Choroid plexus epithelial cell (primary cell): ENCODE measurements around the gene LMBR1L.
A peak's percentile ranks its signal among the peaks of the same experiment; 100 is the strongest.

Experiments used
- DNase-seq: peaks from one replicate; pipeline ENCODE4 v3.0.0-alpha.2; 2010; ENCODE audit warnings: low read depth
- H3K4me3 ChIP-seq: 2 replicates; pipeline ENCODE4 v1.5.1; 2011; ENCODE audit warnings: low read depth, mild to moderate bottlenecking, control low read depth, low read length, moderate library complexity
- TF ChIP-seq, protein P1 (sequence below): conservative IDR thresholded peaks from 2 replicates; pipeline ENCODE4 v1.5.1; 2011; ENCODE audit warnings: low read depth, mild to moderate bottlenecking, control low read depth, inconsistent platforms, low read length, moderate library complexity

Gene LMBR1L

DNA sequence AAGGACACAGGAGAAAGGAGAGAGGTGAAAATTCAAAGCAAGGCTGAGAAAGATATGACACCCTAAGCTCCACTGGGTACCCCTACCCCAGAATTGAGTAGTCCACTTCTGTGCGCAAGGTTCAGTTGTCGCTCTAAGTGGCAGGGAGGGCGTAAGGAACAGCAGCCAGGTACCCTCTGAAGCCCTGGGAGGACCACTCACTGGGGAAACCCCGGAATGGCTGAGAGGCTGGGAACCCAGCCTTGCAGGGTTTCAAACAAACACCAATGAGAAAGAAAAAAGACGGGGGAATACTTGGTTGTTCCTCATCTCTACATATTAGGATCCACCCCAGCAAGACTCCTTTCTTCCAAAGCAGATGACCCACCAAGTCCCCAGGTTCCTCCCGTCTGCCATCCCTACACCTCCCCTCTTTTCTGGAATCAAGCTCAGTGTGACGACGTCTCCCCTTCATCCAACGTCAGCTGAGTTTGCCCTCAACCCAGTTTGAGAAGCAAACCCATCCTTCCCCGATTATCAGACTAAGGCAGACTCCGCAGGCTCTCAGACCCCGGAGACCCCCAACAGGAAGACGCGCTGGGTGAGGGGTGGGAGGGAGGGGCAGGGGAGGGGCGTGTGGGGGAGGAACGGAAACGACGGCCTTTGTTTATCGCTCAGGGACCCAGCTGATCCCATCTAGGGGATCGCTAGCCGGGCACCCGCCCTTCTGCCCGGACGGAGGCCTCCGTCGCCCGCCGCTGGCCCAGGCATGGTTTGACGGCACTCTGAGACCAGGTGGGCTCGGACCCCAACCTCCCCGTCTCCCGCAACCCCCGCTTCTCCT, 795 bp downstream of the LMBR1L start:
- no peak for DNase-seq
- H3K4me3 ChIP-seq: peak overlapping the region; percentile 88
- TF ChIP-seq, protein P1, sequence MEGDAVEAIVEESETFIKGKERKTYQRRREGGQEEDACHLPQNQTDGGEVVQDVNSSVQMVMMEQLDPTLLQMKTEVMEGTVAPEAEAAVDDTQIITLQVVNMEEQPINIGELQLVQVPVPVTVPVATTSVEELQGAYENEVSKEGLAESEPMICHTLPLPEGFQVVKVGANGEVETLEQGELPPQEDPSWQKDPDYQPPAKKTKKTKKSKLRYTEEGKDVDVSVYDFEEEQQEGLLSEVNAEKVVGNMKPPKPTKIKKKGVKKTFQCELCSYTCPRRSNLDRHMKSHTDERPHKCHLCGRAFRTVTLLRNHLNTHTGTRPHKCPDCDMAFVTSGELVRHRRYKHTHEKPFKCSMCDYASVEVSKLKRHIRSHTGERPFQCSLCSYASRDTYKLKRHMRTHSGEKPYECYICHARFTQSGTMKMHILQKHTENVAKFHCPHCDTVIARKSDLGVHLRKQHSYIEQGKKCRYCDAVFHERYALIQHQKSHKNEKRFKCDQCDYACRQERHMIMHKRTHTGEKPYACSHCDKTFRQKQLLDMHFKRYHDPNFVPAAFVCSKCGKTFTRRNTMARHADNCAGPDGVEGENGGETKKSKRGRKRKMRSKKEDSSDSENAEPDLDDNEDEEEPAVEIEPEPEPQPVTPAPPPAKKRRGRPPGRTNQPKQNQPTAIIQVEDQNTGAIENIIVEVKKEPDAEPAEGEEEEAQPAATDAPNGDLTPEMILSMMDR: no peak

DNA sequence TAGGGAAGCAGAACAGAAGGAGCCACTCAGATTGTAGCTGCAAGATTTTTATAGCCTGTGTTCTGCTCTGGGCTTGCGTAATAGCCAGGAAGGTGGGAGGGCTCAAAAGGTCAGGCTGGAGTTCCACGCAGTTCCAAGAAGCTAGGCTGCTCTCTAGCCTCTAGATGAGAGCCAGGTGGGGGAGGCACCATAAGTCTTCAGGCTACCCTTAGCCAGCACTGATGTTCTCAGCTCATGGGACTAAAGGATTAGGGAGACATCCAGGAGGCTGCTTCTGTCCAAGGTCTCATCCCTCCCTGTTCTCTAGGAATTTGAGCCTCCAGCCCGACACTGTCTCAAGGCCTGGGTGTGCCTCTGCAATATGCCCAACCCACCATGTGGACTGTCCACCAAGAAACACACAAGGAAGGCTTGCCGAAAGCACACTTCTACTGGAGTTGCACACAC, 1.7 kb downstream of the LMBR1L start:
- H3K4me3 ChIP-seq: peak overlapping the region; percentile 88
- DNase-seq: peak; percentile 38
- TF ChIP-seq, protein P1: no peak

DNA sequence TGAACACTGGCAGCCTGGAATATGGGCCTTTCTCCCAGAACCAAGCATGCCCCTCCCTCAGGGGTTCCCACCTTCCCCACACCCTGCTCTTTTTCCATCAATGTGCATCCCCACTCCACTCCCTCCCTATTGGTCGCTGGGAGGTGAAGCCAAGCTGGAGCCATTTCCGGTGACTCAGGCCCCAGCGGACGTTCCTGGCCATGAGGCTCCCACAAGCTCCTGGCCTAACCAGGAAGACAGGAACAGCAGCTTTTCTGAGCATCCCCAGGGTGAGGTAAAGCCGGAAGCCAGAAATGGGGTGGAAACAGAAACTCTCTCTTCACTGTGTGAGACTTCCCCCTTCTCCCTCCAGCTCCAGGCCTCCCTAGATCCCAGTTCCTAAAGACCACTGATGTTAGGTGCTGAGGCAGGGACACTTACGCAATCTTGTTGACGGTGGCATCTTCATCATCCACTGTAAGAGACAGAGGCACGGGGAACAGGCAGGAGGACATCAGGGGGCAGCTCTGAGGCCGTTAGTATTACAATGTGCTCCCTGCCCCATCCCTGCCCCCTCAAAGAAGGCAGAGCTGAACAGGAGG, 5.1 kb downstream of the LMBR1L start:
- no peak overlapping the region for H3K4me3 ChIP-seq
- peak; percentile 46 for DNase-seq
- TF ChIP-seq, protein P1: no peak

DNA sequence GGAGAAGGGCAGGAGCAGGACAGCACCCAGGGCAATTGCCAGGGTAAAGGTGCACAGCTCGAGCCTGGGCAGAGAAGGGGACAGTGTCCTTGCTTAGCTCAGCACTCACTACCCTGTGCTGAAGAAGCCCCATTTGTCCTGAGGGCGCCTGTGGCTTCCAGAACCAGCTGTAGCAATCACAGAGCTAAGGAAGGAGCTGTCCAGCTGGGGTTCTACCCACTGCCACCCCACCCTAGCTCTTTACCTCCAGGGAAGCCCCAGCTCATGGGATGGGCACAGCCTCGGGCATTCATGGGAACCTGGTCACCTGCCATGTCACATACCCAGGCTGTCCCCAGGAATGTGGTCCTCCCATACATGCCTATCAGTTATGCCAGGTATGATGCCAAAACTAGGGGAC, 5.8 kb downstream of the LMBR1L start:
- no peak overlapping the region for H3K4me3 ChIP-seq
- DNase-seq: no peak
- TF ChIP-seq, protein P1: no peak

DNA sequence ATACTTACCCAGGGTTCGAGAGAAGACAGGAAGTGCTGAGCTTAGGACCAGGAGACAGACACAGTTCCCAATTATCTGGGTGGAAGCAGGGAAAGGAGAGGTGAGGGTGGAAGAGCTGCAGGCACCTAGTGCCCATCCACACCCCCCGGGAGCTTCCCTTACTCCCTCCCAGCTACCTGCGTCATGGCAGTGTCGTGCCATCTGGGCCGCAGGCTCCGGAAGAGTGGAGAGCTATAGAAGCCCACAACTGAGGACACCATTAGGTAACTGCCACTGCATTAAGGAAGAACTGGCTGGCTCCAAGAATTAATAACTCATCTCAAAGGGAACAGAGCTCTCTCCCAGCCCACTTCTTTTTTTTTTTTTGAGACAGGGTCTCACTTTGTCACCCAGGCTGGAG, 10.3 kb downstream of the LMBR1L start:
- H3K4me3 ChIP-seq: no peak overlapping the region
- no peak for DNase-seq
- TF ChIP-seq, protein P1: no peak

DNA sequence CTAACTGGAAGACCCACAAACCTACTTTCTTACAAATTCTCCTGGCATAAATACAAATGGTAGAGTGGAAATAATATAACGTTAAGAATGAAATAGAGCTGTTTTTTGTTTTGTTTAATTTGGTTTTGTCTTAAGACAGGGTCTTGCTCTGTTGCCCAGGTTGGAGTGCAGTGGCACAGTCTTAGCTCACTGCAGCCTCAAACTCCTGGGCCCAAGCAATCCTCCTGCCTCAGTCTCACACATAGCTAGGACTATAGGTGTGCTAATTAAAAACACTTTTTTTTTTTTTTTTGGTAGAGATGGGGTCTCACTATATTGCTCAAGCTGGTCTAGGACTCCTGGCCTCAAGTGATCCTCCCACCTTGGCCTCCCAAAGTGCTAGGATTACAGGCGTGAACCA, 11.9 kb downstream of the LMBR1L start:
- TF ChIP-seq, protein P1: no peak
- no peak for DNase-seq
- no peak overlapping the region for H3K4me3 ChIP-seq
